Measurements from ENCODE around the gene GABRG3. TPM values are rescaled to one million over a fixed set of nuclear protein-coding genes. Genes with fewer than 3 reads are reported as not detected.

GABRG3 gene
- total and polyA plus RNA-seq, 2 donors (not counting 3 experiments of a cell fraction or from before 2014, with no cell fraction given): not detected

DNA sequence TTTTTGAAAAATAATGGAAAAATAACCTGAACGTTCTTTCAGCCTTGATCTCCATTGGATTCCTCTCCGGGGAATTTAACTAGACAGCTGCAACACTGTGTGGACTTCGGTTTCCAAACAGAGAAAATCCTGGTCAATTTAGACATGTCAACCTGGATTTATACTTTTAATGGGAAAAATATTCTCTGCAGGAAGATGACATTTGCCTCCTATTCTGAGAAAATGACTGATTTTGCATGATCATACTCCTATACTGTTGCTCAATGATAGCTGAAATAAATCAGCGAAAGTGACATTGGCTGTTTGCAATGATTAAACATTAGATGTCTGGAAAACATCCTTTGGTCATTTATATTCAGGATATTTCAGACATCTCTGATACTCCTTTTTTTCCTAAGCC is 94.8 kb downstream of the GABRG3 start:
- dilution Hi-C loops (cut with MboI; ENCODE audit: extremely low pct_ligation_motif_present, low sequenced_read_pairs): no loop called here
- Histone ChIP-seq H3K9ac (replicated peaks; ENCODE audit: extremely low read depth, insufficient read depth, low read length) (no peak overlapping the region), H2AFZ (ENCODE audit: low read depth, low read length) (no peak overlapping the region), H3K4me1 (ENCODE audit: control insufficient read depth, extremely low read depth, insufficient read depth, low read length) (no peaks in the 10 kb centered on the region), H3K27me3 (ENCODE audit: control insufficient read depth in 2 of 2, insufficient read depth in 2 of 2, low read length in 2 of 2) (no peaks in the 10 kb centered on the region), H3K79me2 (ENCODE audit: control insufficient read depth, insufficient read depth, low read length) (no peaks in the 10 kb centered on the region), H4K20me1 (replicated peaks; ENCODE audit: control insufficient read depth, extremely low read depth, insufficient read depth, low read length) (no peaks in the 10 kb centered on the region), H3K9me3 (replicated peaks; ENCODE audit: control insufficient read depth, insufficient read depth, low read length) (no peaks in the 10 kb centered on the region), H3K36me3 (ENCODE audit: control insufficient read depth in 2 of 2, extremely low read depth in 1 of 2, insufficient read depth in 2 of 2, low read length in 2 of 2) (no peaks in the 10 kb centered on the region), H3K4me3 (replicated peaks in 1 of 3; ENCODE audit: insufficient read depth in 1 of 3, low read depth in 1 of 3, low read length in 3 of 3) (no peak overlapping the region), H3K27ac (ENCODE audit: insufficient read depth, low read depth, low read length) (no peak overlapping the region), H3K9me1 (replicated peaks; ENCODE audit: control insufficient read depth, extremely low read depth, insufficient read depth, low read length) (no peaks in the 10 kb centered on the region), H3K4me2 (ENCODE audit: insufficient read depth, low read length) (no peak overlapping the region)
- POLR2A ChIA-PET: no interaction called here
- TF ChIP-seq MAX (IDR thresholded peaks at IDR 0.05; ENCODE audit: insufficient read depth, insufficient read length) (no peak), POLR2AphosphoS5 (IDR thresholded peaks at IDR 0.05; ENCODE audit: insufficient read depth, low read depth, low read length) (no peak), GATA2 (IDR thresholded peaks at IDR 0.05; ENCODE audit: insufficient read depth, insufficient read length, low read depth, low read length) (no peak), POLR2A (IDR thresholded peaks at IDR 0.05; ENCODE audit: low read depth, low read length) (no peak), EZH2 (IDR thresholded peaks at IDR 0.05; ENCODE audit: borderline replicate concordance, low read depth, low read length, severe bottlenecking) (no peak), JUN (IDR thresholded peaks at IDR 0.05; ENCODE audit: borderline replicate concordance, insufficient read depth, insufficient read length, low read depth) (no peak), MYC (IDR thresholded peaks at IDR 0.05; ENCODE audit: low read depth, low read length) (no peak), FOS (IDR thresholded peaks at IDR 0.05; ENCODE audit: borderline replicate concordance, insufficient read depth, low read length) (no peak)
- TF ChIP-seq, protein P1, sequence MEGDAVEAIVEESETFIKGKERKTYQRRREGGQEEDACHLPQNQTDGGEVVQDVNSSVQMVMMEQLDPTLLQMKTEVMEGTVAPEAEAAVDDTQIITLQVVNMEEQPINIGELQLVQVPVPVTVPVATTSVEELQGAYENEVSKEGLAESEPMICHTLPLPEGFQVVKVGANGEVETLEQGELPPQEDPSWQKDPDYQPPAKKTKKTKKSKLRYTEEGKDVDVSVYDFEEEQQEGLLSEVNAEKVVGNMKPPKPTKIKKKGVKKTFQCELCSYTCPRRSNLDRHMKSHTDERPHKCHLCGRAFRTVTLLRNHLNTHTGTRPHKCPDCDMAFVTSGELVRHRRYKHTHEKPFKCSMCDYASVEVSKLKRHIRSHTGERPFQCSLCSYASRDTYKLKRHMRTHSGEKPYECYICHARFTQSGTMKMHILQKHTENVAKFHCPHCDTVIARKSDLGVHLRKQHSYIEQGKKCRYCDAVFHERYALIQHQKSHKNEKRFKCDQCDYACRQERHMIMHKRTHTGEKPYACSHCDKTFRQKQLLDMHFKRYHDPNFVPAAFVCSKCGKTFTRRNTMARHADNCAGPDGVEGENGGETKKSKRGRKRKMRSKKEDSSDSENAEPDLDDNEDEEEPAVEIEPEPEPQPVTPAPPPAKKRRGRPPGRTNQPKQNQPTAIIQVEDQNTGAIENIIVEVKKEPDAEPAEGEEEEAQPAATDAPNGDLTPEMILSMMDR (IDR thresholded peaks at IDR 0.05; ENCODE audit: extremely low read depth in 1 of 2, insufficient read depth in 1 of 2, low read depth in 1 of 2, low read length in 2 of 2): no peak
- no TSS peak for BruUV-seq (replicated peaks)
- intact Hi-C loops (cut with micrococcal nuclease): no loop called here
- CTCF ChIA-PET: no interaction called here
- FAIRE-seq: no peak
- DNase-seq (ENCODE audit: low read depth, low spot score): no peak

Data from endothelial cell of umbilical vein (primary cell).